Measurements from ENCODE around the gene DOC2B.

DNA sequence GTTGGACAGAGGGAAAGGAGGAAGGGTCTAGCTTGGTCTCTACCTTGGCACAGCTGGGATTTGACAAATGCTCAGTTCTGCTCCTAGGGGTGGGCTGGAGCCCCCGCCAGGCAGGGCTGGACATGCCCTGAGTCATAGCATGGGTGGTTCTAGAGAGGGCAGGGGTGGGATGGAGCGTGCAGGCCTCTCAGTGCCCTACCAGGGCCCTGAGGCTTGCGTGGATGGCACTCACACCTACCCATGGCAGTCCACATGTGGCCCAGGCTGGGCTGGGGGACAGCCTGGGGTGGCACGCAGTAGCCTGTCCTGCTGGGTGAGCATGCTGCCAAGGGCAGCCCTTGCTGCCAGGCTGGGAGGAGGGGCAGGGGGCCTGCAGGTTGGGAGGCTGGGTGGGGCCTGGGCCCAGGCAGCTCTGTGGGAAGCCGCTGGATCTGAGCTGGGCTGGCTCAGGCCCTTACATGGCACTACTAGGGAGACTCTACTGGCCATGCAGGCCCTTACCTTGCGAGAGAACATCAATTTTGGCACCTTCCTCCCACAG is 11.2 kb downstream of the DOC2B start:
- TF ChIP-seq, protein P1, sequence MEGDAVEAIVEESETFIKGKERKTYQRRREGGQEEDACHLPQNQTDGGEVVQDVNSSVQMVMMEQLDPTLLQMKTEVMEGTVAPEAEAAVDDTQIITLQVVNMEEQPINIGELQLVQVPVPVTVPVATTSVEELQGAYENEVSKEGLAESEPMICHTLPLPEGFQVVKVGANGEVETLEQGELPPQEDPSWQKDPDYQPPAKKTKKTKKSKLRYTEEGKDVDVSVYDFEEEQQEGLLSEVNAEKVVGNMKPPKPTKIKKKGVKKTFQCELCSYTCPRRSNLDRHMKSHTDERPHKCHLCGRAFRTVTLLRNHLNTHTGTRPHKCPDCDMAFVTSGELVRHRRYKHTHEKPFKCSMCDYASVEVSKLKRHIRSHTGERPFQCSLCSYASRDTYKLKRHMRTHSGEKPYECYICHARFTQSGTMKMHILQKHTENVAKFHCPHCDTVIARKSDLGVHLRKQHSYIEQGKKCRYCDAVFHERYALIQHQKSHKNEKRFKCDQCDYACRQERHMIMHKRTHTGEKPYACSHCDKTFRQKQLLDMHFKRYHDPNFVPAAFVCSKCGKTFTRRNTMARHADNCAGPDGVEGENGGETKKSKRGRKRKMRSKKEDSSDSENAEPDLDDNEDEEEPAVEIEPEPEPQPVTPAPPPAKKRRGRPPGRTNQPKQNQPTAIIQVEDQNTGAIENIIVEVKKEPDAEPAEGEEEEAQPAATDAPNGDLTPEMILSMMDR (IDR thresholded peaks at IDR 0.05), result no peak
- no peak for TF ChIP-seq POLR2A (IDR thresholded peaks at IDR 0.05)
- TF ChIP-seq POLR2AphosphoS5 (IDR thresholded peaks at IDR 0.05), result no peak
- no peak for TF ChIP-seq EP300 (IDR thresholded peaks at IDR 0.05)

Data from gastroesophageal sphincter (tissue), 3 donors.